GM06990 (cell line): ENCODE data around the gene DKKL1.

Experiments
- DNase-seq: peaks from one replicate; pipeline ENCODE4 v3.0.0-alpha.2; 2011; ENCODE audit not compliant: insufficient read length; ENCODE audit errors: extremely low read depth
- H3K27me3 ChIP-seq: replicated peaks from 2 replicates; pipeline ENCODE4 v1.6.0; 2011; ENCODE audit warnings: low read length; ENCODE audit not compliant: control insufficient read depth, insufficient read depth
- H3K36me3 ChIP-seq: 2 replicates; pipeline ENCODE4 v1.5.1; 2011; ENCODE audit warnings: low read length; ENCODE audit not compliant: control insufficient read depth, insufficient read depth
- H3K4me3 ChIP-seq: replicated peaks from 2 replicates; pipeline ENCODE4 v1.5.1; 2011; ENCODE audit warnings: low read depth, mild to moderate bottlenecking, control low read depth, low read length
- CTCF ChIP-seq: IDR thresholded peaks from 2 replicates; pipeline ENCODE4 v1.5.1; 2011; ENCODE audit warnings: low read length, control low read depth, mild to moderate bottlenecking, inconsistent platforms; ENCODE audit not compliant: insufficient read depth, poor library complexity, severe bottlenecking

DKKL1 gene

GRCh38 chr19:49419173-49419572, 55.5 kb downstream of the DKKL1 start:
- no peaks in the 10 kb centered on the region for H3K36me3 ChIP-seq
- no peak for TF ChIP-seq CTCF
- no peak for DNase-seq
- H3K27me3 ChIP-seq, result peaks cover 2% of the 10 kb centered on the region
- no peak overlapping the region for H3K4me3 ChIP-seq

GRCh38 chr19:49420227-49420626, 56.5 kb downstream of the DKKL1 start:
- Histone ChIP-seq H3K27me3 (peaks cover 2% of the 10 kb centered on the region), H3K36me3 (no peaks in the 10 kb centered on the region), H3K4me3 (no peak overlapping the region)
- DNase-seq, result no peak
- TF ChIP-seq CTCF, result no peak

GRCh38 chr19:49421039-49421877, 57.6 kb downstream of the DKKL1 start:
- TF ChIP-seq CTCF, result no peak

GRCh38 chr19:49421878-49422202, 58.2 kb downstream of the DKKL1 start:
- Histone ChIP-seq H3K27me3 (peaks cover 2% of the 10 kb centered on the region), H3K4me3 (no peak overlapping the region), H3K36me3 (no peaks in the 10 kb centered on the region)
- DNase-seq, result no peak
- TF ChIP-seq CTCF, result no peak

More at GRCh38 chr19:49421039-49421877, 57.6 kb downstream of the DKKL1 start:
- Histone ChIP-seq H3K4me3 (no peak overlapping the region), H3K27me3 (peaks cover 2% of the 10 kb centered on the region), H3K36me3 (no peaks in the 10 kb centered on the region)
- peak; percentile 53 for DNase-seq

GRCh38 chr19:49422407-49423070, 58.9 kb downstream of the DKKL1 start:
- Histone ChIP-seq H3K4me3 (no peak overlapping the region), H3K27me3 (peaks cover 2% of the 10 kb centered on the region), H3K36me3 (no peaks in the 10 kb centered on the region)
- peak; percentile 54 for DNase-seq
- peak; percentile 39 for TF ChIP-seq CTCF
